Neural cell (in vitro differentiated cells): ENCODE measurements around the gene AQP6. TPM values are rescaled to one million over a fixed set of nuclear protein-coding genes. Genes with fewer than 3 reads are reported as not detected.

Source experiments
- H2AFZ ChIP-seq: fragments of 200-600, 300-800 bp; sonication (generic), shearing (Covaris generic); 2 replicates; pipeline ENCODE4 v1.6.0; 2014; ENCODE audit warnings: low read depth, mild to moderate bottlenecking, antibody characterized with exemption, low read length, moderate library complexity
- H3F3A ChIP-seq: fragments of 200-600 bp; shearing (Covaris generic); 2 replicates; pipeline ENCODE4 v1.6.1; 2016; ENCODE audit warnings: mild to moderate bottlenecking, moderate library complexity, mixed read lengths, antibody characterized with exemption, low read length; ENCODE audit not compliant: insufficient read depth, poor library complexity, severe bottlenecking
- H3K27ac ChIP-seq: fragments of 200-600, 300-800 bp; sonication (generic), shearing (Covaris generic); 2 replicates; pipeline ENCODE4 v1.5.1; 2014; ENCODE audit warnings: mild to moderate bottlenecking, low read length, moderate library complexity
- H3K27me3 ChIP-seq: fragments of 300-800, 200-600 bp; sonication (generic), shearing (Covaris generic); 2 replicates; pipeline ENCODE4 v1.6.0; 2014; ENCODE audit warnings: mild to moderate bottlenecking, low read depth, low read length, moderate library complexity; ENCODE audit not compliant: insufficient read depth
- H3K36me3 ChIP-seq: fragments of 300-800, 200-600 bp; sonication (generic), shearing (Covaris generic); 2 replicates; pipeline ENCODE4 v1.5.1; 2014; ENCODE audit warnings: mild to moderate bottlenecking, antibody characterized with exemption, low read length, moderate library complexity; ENCODE audit not compliant: insufficient read depth
- H3K4me2 ChIP-seq: fragments of 300-800, 200-600 bp; sonication (generic), shearing (Covaris generic); 2 replicates; pipeline ENCODE4 v1.6.0; 2014; ENCODE audit warnings: mild to moderate bottlenecking, low read length
- H3K4me3 ChIP-seq: fragments of 300-800, 200-600 bp; sonication (generic), shearing (Covaris generic); 2 replicates; pipeline ENCODE4 v1.5.1; 2014; ENCODE audit warnings: mild to moderate bottlenecking, low read length, moderate library complexity
- H3K79me2 ChIP-seq: fragments of 200-600 bp; shearing (Covaris generic); replicated peaks from 2 replicates; pipeline ENCODE4 v1.6.0; 2014; ENCODE audit warnings: mild to moderate bottlenecking, low read length, moderate library complexity; ENCODE audit not compliant: insufficient read depth
- H3K9ac ChIP-seq: fragments of 300-800, 200-600 bp; sonication (generic), shearing (Covaris generic); 2 replicates; pipeline ENCODE4 v1.6.1; 2016; ENCODE audit warnings: mild to moderate bottlenecking, low read length, mixed read lengths
- H3K9me2 ChIP-seq: fragments of 200-600 bp; shearing (Covaris generic); 2 replicates; pipeline ENCODE4 v1.6.1; 2016; ENCODE audit warnings: mild to moderate bottlenecking, low read length, mixed read lengths; ENCODE audit not compliant: insufficient read depth
- H3K9me3 ChIP-seq: fragments of 200-600, 300-800 bp; sonication (generic), shearing (Covaris generic); 2 replicates; pipeline ENCODE4 v1.6.1; 2016; ENCODE audit warnings: mild to moderate bottlenecking, mixed run types, low read length, moderate library complexity, mixed read lengths
- H4K20me1 ChIP-seq: fragments of 200-600 bp; shearing (Covaris generic); 2 replicates; pipeline ENCODE4 v1.6.1; 2016; ENCODE audit warnings: mild to moderate bottlenecking, mixed run types; ENCODE audit not compliant: insufficient read depth
- EP300 ChIP-seq: fragments of 450-650 bp; conservative IDR thresholded peaks from 2 replicates; pipeline ENCODE4 v1.6.1; 2014; ENCODE audit warnings: antibody characterized with exemption, mild to moderate bottlenecking, moderate library complexity; ENCODE audit not compliant: poor library complexity, severe bottlenecking
- EZH2 ChIP-seq: fragments of 200-600, 300-800 bp; shearing (Covaris generic), sonication (generic); IDR thresholded peaks from 2 replicates; pipeline ENCODE4 v1.6.1; 2014; ENCODE audit warnings: antibody characterized with exemption, low read length, borderline replicate concordance, mild to moderate bottlenecking; ENCODE audit not compliant: insufficient read depth, poor library complexity, severe bottlenecking
- MXI1 ChIP-seq: fragments of 450-650 bp; conservative IDR thresholded peaks from 2 replicates; pipeline ENCODE4 v1.6.1; 2014; ENCODE audit warnings: antibody characterized with exemption, mild to moderate bottlenecking; ENCODE audit not compliant: poor library complexity, severe bottlenecking
- POLR2AphosphoS5 ChIP-seq: IDR thresholded peaks from 2 replicates; pipeline ENCODE4 v1.6.1; 2012
- RAD21 ChIP-seq: fragments of 450-650 bp; conservative IDR thresholded peaks from 2 replicates; pipeline ENCODE4 v1.6.1; 2014; ENCODE audit warnings: antibody characterized with exemption, mild to moderate bottlenecking, moderate library complexity
- SMC3 ChIP-seq: fragments of 450-650 bp; conservative IDR thresholded peaks from 2 replicates; pipeline ENCODE4 v1.6.1; 2014; ENCODE audit warnings: antibody characterized with exemption, mild to moderate bottlenecking, moderate library complexity; ENCODE audit not compliant: poor library complexity
- TAF1 ChIP-seq: IDR thresholded peaks from 2 replicates; pipeline ENCODE4 v1.6.1; 2012; ENCODE audit warnings: low read depth
- polyA plus RNA-seq: library from polyadenylated mRNA; depleted of rRNA; stranded (reverse); fragments of >200 nt; gene quantifications from 2 replicates; pipeline ENCODE4 v1.2.3, GENCODE V29; 2014
- TF ChIP-seq, protein P1 (sequence below): fragments of 450-650 bp; IDR thresholded peaks from 2 replicates; pipeline ENCODE4 v1.5.1; 2014; ENCODE audit warnings: antibody characterized with exemption, mild to moderate bottlenecking, moderate library complexity; ENCODE audit not compliant: poor library complexity, severe bottlenecking
- TF ChIP-seq, protein P2 (sequence below): IDR thresholded peaks from 2 replicates; pipeline ENCODE4 v1.6.1; 2012; ENCODE audit warnings: borderline replicate concordance

Gene AQP6
- polyA plus RNA-seq, 1 donor from 2014 or later = not detected

DNA sequence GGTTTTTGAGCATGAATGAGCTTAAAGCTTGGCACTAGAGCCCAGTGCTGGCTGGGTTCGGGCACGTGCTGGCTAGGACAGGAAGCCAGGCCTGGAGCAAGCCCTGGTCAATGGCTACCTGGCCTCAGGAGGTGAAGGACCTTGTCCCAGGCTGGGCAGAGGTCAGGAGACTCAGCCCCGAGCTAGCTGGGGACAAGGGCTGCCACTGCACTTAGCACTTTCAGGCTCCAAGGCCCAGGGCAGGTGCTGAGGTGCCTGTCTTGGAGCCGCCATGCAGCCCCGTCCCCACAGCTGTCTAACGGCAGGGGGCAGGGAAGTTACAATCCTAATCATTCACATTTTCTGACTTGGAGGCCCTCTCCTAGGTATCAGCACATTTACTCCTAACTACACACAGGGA lies 4.3 kb upstream of the AQP6 start:
- H3K36me3 ChIP-seq = no peaks in the 10 kb centered on the region
- no peaks in the 10 kb centered on the region for H3K27me3 ChIP-seq
- H3K27ac ChIP-seq = no peak overlapping the region
- no peak overlapping the region for H3K4me3 ChIP-seq
- TF ChIP-seq TAF1 (no peak), RAD21 (no peak), POLR2AphosphoS5 (no peak), EZH2 (no peak), MXI1 (no peak), EP300 (no peak)
- TF ChIP-seq, protein P1, sequence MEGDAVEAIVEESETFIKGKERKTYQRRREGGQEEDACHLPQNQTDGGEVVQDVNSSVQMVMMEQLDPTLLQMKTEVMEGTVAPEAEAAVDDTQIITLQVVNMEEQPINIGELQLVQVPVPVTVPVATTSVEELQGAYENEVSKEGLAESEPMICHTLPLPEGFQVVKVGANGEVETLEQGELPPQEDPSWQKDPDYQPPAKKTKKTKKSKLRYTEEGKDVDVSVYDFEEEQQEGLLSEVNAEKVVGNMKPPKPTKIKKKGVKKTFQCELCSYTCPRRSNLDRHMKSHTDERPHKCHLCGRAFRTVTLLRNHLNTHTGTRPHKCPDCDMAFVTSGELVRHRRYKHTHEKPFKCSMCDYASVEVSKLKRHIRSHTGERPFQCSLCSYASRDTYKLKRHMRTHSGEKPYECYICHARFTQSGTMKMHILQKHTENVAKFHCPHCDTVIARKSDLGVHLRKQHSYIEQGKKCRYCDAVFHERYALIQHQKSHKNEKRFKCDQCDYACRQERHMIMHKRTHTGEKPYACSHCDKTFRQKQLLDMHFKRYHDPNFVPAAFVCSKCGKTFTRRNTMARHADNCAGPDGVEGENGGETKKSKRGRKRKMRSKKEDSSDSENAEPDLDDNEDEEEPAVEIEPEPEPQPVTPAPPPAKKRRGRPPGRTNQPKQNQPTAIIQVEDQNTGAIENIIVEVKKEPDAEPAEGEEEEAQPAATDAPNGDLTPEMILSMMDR = no peak
- TF ChIP-seq, protein P2, sequence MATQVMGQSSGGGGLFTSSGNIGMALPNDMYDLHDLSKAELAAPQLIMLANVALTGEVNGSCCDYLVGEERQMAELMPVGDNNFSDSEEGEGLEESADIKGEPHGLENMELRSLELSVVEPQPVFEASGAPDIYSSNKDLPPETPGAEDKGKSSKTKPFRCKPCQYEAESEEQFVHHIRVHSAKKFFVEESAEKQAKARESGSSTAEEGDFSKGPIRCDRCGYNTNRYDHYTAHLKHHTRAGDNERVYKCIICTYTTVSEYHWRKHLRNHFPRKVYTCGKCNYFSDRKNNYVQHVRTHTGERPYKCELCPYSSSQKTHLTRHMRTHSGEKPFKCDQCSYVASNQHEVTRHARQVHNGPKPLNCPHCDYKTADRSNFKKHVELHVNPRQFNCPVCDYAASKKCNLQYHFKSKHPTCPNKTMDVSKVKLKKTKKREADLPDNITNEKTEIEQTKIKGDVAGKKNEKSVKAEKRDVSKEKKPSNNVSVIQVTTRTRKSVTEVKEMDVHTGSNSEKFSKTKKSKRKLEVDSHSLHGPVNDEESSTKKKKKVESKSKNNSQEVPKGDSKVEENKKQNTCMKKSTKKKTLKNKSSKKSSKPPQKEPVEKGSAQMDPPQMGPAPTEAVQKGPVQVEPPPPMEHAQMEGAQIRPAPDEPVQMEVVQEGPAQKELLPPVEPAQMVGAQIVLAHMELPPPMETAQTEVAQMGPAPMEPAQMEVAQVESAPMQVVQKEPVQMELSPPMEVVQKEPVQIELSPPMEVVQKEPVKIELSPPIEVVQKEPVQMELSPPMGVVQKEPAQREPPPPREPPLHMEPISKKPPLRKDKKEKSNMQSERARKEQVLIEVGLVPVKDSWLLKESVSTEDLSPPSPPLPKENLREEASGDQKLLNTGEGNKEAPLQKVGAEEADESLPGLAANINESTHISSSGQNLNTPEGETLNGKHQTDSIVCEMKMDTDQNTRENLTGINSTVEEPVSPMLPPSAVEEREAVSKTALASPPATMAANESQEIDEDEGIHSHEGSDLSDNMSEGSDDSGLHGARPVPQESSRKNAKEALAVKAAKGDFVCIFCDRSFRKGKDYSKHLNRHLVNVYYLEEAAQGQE = no peak
- no peaks in the 10 kb centered on the region for H3K9me2 ChIP-seq
- no peak overlapping the region for H3K4me2 ChIP-seq
- H4K20me1 ChIP-seq = no peaks in the 10 kb centered on the region
- H3K9ac ChIP-seq = no peak overlapping the region
- H2AFZ ChIP-seq = no peak overlapping the region
- H3K79me2 ChIP-seq = no peaks in the 10 kb centered on the region
- H3K9me3 ChIP-seq = no peaks in the 10 kb centered on the region
- H3F3A ChIP-seq = no peaks in the 10 kb centered on the region

DNA sequence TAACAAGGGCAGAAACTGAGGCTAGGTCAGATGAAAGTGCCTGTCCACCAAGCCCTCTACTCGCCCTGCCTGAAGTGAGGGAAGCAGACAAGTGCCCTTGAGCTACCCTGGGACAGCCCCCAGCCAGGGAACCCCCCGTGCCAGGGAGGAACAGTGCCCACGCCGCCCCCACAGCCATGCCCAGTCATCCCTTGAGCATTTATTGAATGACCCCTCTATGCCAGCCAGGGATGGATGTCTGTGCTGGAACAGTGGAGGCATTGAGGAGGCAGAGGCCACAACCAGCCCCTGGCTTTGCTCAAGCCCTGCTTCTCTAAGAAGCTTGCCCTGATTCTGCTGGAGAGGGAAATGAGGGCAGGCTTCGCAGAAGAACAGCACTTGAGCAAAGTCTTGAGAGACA lies 3.7 kb upstream of the AQP6 start:
- H3K9me2 ChIP-seq = no peaks in the 10 kb centered on the region
- no peaks in the 10 kb centered on the region for H4K20me1 ChIP-seq
- H3K9me3 ChIP-seq = no peaks in the 10 kb centered on the region
- H2AFZ ChIP-seq = no peak overlapping the region
- no peaks in the 10 kb centered on the region for H3K79me2 ChIP-seq
- H3K27me3 ChIP-seq = no peaks in the 10 kb centered on the region
- no peaks in the 10 kb centered on the region for H3K36me3 ChIP-seq
- no peak overlapping the region for H3K4me2 ChIP-seq
- no peak overlapping the region for H3K27ac ChIP-seq
- H3F3A ChIP-seq = no peaks in the 10 kb centered on the region
- H3K4me3 ChIP-seq = no peak overlapping the region
- TF ChIP-seq EP300 = no peak
- TF ChIP-seq MXI1 = no peak
- TF ChIP-seq, protein P1 = no peak
- TF ChIP-seq EZH2 = no peak
- TF ChIP-seq, protein P2 = no peak
- no peak for TF ChIP-seq SMC3
- no peak overlapping the region for H3K9ac ChIP-seq
